Right lobe of liver (tissue), 4 donors: Measurements from ENCODE around the gene ENPP6.

Experiments
- POLR2A ChIP-seq: fragments of 450-650 bp; IDR thresholded peaks from one replicate; pipeline ENCODE4 v1.6.1; 2017; ENCODE audit warnings: antibody characterized with exemption, mild to moderate bottlenecking
- TF ChIP-seq, protein P1 (sequence below), 4 donors: fragments of 200-600 bp in 3 of 4; fragments of 450-650 bp in 1 of 4; IDR thresholded peaks; one replicate each; pipeline versions ENCODE4 v1.5.1 to v1.8.0; 2016 to 2022; ENCODE audit warnings: antibody characterized with exemption in 4 of 4, mild to moderate bottlenecking in 2 of 4
- donor health status: DM: no; HTN: no; CAD: no.
- donor health status: DM: no; HTN: no; CAD: no.
- donor health status: DM: no; HTN: yes; CAD: no.

DNA sequence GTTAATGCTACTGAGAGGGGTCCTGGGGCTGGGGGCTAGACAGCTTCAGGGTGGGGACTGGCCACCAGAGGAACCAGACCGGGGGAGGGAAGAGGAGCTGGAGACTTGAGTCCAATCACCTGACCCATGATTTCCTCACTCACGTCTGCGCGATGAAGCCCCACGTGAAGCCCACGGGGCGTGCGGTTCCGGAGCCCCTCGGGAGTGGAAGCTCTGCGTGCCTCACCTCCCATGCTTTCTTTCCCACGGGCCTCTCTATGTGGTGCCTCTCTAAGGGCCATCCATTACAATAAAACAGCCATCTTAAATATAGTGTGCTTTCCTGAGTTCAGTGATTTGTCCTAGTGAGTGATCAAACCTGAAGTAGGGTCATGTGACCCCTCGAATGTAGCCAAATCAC, 119.9 kb downstream of the ENPP6 start:
- TF ChIP-seq, protein P1, sequence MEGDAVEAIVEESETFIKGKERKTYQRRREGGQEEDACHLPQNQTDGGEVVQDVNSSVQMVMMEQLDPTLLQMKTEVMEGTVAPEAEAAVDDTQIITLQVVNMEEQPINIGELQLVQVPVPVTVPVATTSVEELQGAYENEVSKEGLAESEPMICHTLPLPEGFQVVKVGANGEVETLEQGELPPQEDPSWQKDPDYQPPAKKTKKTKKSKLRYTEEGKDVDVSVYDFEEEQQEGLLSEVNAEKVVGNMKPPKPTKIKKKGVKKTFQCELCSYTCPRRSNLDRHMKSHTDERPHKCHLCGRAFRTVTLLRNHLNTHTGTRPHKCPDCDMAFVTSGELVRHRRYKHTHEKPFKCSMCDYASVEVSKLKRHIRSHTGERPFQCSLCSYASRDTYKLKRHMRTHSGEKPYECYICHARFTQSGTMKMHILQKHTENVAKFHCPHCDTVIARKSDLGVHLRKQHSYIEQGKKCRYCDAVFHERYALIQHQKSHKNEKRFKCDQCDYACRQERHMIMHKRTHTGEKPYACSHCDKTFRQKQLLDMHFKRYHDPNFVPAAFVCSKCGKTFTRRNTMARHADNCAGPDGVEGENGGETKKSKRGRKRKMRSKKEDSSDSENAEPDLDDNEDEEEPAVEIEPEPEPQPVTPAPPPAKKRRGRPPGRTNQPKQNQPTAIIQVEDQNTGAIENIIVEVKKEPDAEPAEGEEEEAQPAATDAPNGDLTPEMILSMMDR (IDR thresholded peaks at IDR 0.05): no peak
- TF ChIP-seq POLR2A: no peak
